Activated CD8-positive, alpha-beta T cell treated with anti-CD3 and anti-CD28 coated beads for 36 hours (primary cell): ENCODE results near the gene NCK2. TPM values are rescaled to one million over a fixed set of nuclear protein-coding genes. Genes with fewer than 3 reads are reported as not detected.

ENCODE experiments used
- ATAC-seq: fragments of 200-7000 bp; cut with Tn5 transposase; one replicate; pipeline ENCODE4 v1.10.0; 2021; ENCODE audit warnings: mild to moderate bottlenecking, moderate library complexity
- CTCF ChIA-PET: fragments of 350-600 bp; sonication (Branson Sonifier 250); formaldehyde crosslinking; loops from one replicate; lab custom pipeline; 2021; ENCODE audit warnings: antibody characterized with exemption; lab: Charles Lee
- POLR2A ChIA-PET: fragments of 350-600 bp; sonication (Branson Sonifier 250); formaldehyde crosslinking; loops from one replicate; lab custom pipeline; 2021; ENCODE audit warnings: antibody characterized with exemption; lab: Charles Lee
- DNase-seq: peaks from one replicate; pipeline ENCODE4 v3.0.0-alpha.2; 2020
- H3K27ac Mint-ChIP-seq: one replicate; pipeline ENCODE4 v1.8.0; 2021; ENCODE audit warnings: mild to moderate bottlenecking, mixed read lengths
- H3K27me3 Mint-ChIP-seq: one replicate; pipeline ENCODE4 v1.8.0; 2021; ENCODE audit warnings: mixed read lengths
- H3K36me3 Mint-ChIP-seq: one replicate; pipeline ENCODE4 v1.8.0; 2021; ENCODE audit warnings: low read depth, mixed read lengths
- H3K4me1 Mint-ChIP-seq: one replicate; pipeline ENCODE4 v1.8.0; 2021; ENCODE audit warnings: low read depth, mixed read lengths
- H3K4me3 Mint-ChIP-seq: one replicate; pipeline ENCODE4 v1.8.0; 2021; ENCODE audit warnings: mild to moderate bottlenecking, moderate library complexity, mixed read lengths
- H3K9me3 Mint-ChIP-seq: one replicate; pipeline ENCODE4 v1.8.0; 2021; ENCODE audit warnings: mixed read lengths
- CTCF ChIP-seq: fragments of 200-600 bp; IDR thresholded peaks from one replicate; pipeline ENCODE4 v1.8.0; 2022; ENCODE audit warnings: antibody characterized with exemption, mild to moderate bottlenecking
- intact Hi-C: fragments of 100-400 bp; cut with micrococcal nuclease; formaldehyde crosslinking; loops from one replicate; pipeline ENCODE4 v1.10.0; 2022
- total RNA-seq, 2 experiments: library from RNA; stranded (reverse); gene quantifications; one replicate each; pipeline ENCODE4 v1.2.3, GENCODE V29; 2021

The NCK2 gene
- total RNA-seq, 2 experiments from 2014 or later: 68.3 to 69.7 TPM

GRCh38 chr2:105741617-105742016 lies 3.1 kb upstream of the NCK2 start:
- H3K27me3 Mint-ChIP-seq: no peaks in the 10 kb centered on the region
- intact Hi-C loops: loop anchor here (10.0 kb wide), 1 partner anchor 157 kb away; no protein-coding TSS in a partner anchor
- H3K4me3 Mint-ChIP-seq: no peak overlapping the region
- no peak for DNase-seq
- ChIA-PET CTCF (interaction anchor here (1.2 to 1.4 kb wide), 2 partner anchors 14 to 165 kb away, joined by 4 to 5 read pairs; no protein-coding TSS in a partner anchor), POLR2A (interaction anchor here (1.5 kb wide), 1 partner anchor 54 kb away, joined by 4 read pairs; no protein-coding TSS in a partner anchor)
- no peak for ATAC-seq
- H3K36me3 Mint-ChIP-seq: peaks cover 10% of the 10 kb centered on the region
- no peaks in the 10 kb centered on the region for H3K9me3 Mint-ChIP-seq
- peaks cover 57% of the 10 kb centered on the region for H3K4me1 Mint-ChIP-seq
- TF ChIP-seq CTCF: no peak
- H3K27ac Mint-ChIP-seq: peak overlapping the region; percentile 13

- Mint-ChIP-seq H3K4me1 (peaks cover 60% of the 10 kb centered on the region), H3K27ac (peak overlapping the region; percentile 88), H3K4me3 (peak overlapping the region; percentile 75), H3K36me3 (peaks cover 34% of the 10 kb centered on the region), H3K9me3 (no peaks in the 10 kb centered on the region), H3K27me3 (no peaks in the 10 kb centered on the region)
- ChIA-PET POLR2A (interaction anchor here (0.9 to 1.7 kb wide), 6 partner anchors 9 to 170 kb away, joined by 3 to 9 read pairs (median 3); no protein-coding TSS in a partner anchor), CTCF (interaction anchor here (0.6 to 1.4 kb wide), 5 partner anchors 31 to 351 kb away, joined by 3 to 4 read pairs (median 3); no protein-coding TSS in a partner anchor)
- DNase-seq (peak; percentile 59), ATAC-seq (peak; percentile 64)
- intact Hi-C loops: loop anchor here (10.0 kb wide), 1 partner anchor 159 kb away; no protein-coding TSS in a partner anchor
- TF ChIP-seq CTCF: no peak
Measured at GRCh38 chr2:105744091-105744908, 412 bp upstream of the NCK2 start.

- Mint-ChIP-seq H3K27ac (peak overlapping the region; percentile 98), H3K4me3 (peak overlapping the region; percentile 94), H3K27me3 (no peaks in the 10 kb centered on the region), H3K9me3 (no peaks in the 10 kb centered on the region), H3K4me1 (peaks cover 58% of the 10 kb centered on the region), H3K36me3 (peaks cover 55% of the 10 kb centered on the region)
- POLR2A ChIA-PET: interaction anchor here (0.6 to 4.5 kb wide), 44 partner anchors 9 to 446 kb away, joined by 3 to 63 read pairs (median 4); no protein-coding TSS in a partner anchor
- no peak for TF ChIP-seq CTCF
- intact Hi-C loops: loop anchor here (2.0 to 10.0 kb wide), 5 partner anchors 50 to 341 kb away; no protein-coding TSS in a partner anchor
- ATAC-seq: peak; percentile 64
- CTCF ChIA-PET: interaction anchor here (0.9 to 3.4 kb wide), 17 partner anchors 8 to 353 kb away, joined by 3 to 14 read pairs (median 5); no protein-coding TSS in a partner anchor
- peak; percentile 97 for DNase-seq
Measured at GRCh38 chr2:105746177-105747080, 1.7 kb downstream of the NCK2 start.

GRCh38 chr2:105747254-105747894 lies 2.7 kb downstream of the NCK2 start:
- DNase-seq: no peak
- Mint-ChIP-seq H3K9me3 (no peaks in the 10 kb centered on the region), H3K27me3 (no peaks in the 10 kb centered on the region), H3K36me3 (peaks cover 58% of the 10 kb centered on the region), H3K4me1 (peaks cover 54% of the 10 kb centered on the region), H3K4me3 (peak overlapping the region; percentile 94), H3K27ac (peak overlapping the region; percentile 98)
- TF ChIP-seq CTCF: no peak
- intact Hi-C loops: loop anchor here (2.0 to 10.0 kb wide), 5 partner anchors 49 to 340 kb away; no protein-coding TSS in a partner anchor
- ChIA-PET CTCF (interaction anchor here (0.7 to 3.4 kb wide), 17 partner anchors 8 to 352 kb away, joined by 3 to 14 read pairs (median 4); no protein-coding TSS in a partner anchor), POLR2A (interaction anchor here (0.5 to 4.5 kb wide), 28 partner anchors 9 to 413 kb away, joined by 3 to 63 read pairs (median 6); no protein-coding TSS in a partner anchor)
- ATAC-seq: no peak
